Activated naive CD8-positive, alpha-beta T cell (primary cell): Measurements from ENCODE around the gene S100A5.
A peak's percentile ranks its signal among the peaks of the same experiment; 100 is the strongest.
"Not testable (repeated sequence)": the region's sequence is repeated elsewhere in the genome, so short reads cannot be mapped to it uniquely, and the experiment has no call there.

Experiments
- H3K27ac Mint-ChIP-seq: one replicate; pipeline ENCODE4 v1.8.0; 2021; ENCODE audit warnings: mixed read lengths
- H3K27me3 Mint-ChIP-seq: one replicate; pipeline ENCODE4 v1.8.0; 2021; ENCODE audit warnings: mixed read lengths
- H3K36me3 Mint-ChIP-seq: one replicate; pipeline ENCODE4 v1.8.0; 2021; ENCODE audit warnings: mixed read lengths
- H3K4me1 Mint-ChIP-seq: one replicate; pipeline ENCODE4 v1.8.0; 2021; ENCODE audit warnings: low read depth, mixed read lengths
- H3K4me3 Mint-ChIP-seq: one replicate; pipeline ENCODE4 v1.8.0; 2021; ENCODE audit warnings: mild to moderate bottlenecking, mixed read lengths
- H3K9me3 Mint-ChIP-seq: one replicate; pipeline ENCODE4 v1.8.0; 2021; ENCODE audit warnings: low read depth, mixed read lengths

S100A5 gene

GRCh38 chr1:153534226-153534924, 6.4 kb downstream of the S100A5 start:
- H3K27ac Mint-ChIP-seq = peak overlapping the region; percentile 95
- no peaks in the 10 kb centered on the region for H3K27me3 Mint-ChIP-seq
- no peaks in the 10 kb centered on the region for H3K9me3 Mint-ChIP-seq
- H3K36me3 Mint-ChIP-seq = no peaks in the 10 kb centered on the region
- H3K4me3 Mint-ChIP-seq = peak overlapping the region; percentile 93
- peaks cover 73% of the 10 kb centered on the region for H3K4me1 Mint-ChIP-seq

- Mint-ChIP-seq H3K27me3 (no peaks in the 10 kb centered on the region), H3K27ac (peak overlapping the region; percentile 95), H3K4me1 (peaks cover 73% of the 10 kb centered on the region), H3K36me3 (no peaks in the 10 kb centered on the region), H3K4me3 (peak overlapping the region; percentile 93), H3K9me3 (no peaks in the 10 kb centered on the region)
These were observed 7.0 kb downstream of the S100A5 start for GRCh38 chr1:153533689-153534201.

DNA sequence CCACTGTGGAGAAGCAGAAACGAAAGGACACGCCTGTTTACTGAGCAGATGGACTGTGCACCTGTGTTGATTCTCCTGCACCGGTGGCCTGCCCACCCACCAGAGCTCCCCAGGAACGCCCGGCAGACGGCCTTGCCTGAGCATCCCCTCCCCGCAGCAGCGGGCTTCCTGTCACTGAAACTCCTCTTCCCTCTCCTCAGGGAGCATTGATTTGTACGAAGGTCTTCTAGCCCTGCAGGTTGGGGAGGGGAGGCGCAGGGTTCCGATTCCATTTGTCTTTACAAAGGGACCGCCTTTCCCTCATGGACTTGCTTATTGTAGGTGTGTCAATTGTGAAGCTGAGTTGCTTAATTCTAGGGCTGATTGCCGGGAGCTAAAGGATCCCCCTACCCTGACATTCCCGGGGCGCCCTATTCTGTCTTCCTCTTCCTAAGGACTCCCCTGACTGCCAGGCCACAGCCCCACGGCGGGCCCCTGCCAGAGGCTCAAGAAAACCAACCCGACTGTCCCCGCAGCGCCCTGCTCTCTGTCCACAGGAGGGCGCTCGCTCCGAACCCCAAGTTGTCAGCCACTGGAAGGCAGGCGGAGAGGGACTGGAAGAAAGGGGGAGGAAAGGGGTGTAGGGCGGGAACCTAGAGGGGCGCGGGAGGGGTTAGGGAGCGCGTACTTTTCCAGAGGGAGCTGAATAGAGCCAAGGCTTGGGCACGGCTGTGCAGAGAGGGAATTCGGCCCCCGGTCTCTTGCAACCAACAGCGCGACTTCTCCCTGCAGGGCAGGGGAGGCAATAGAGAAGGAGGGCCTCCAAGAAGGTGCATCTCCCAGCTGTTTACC, 7.8 kb downstream of the S100A5 start:
- Mint-ChIP-seq H3K27ac (peak overlapping the region; percentile 95), H3K27me3 (no peaks in the 10 kb centered on the region), H3K4me3 (peak overlapping the region; percentile 93), H3K36me3 (no peaks in the 10 kb centered on the region), H3K9me3 (no peaks in the 10 kb centered on the region), H3K4me1 (peaks cover 67% of the 10 kb centered on the region)

- H3K36me3 Mint-ChIP-seq = no peaks in the 10 kb centered on the region
These were observed 8.6 kb downstream of the S100A5 start for GRCh38 chr1:153532181-153532580.

GRCh38 chr1:153531638-153532037, 9.1 kb downstream of the S100A5 start:
- Mint-ChIP-seq H3K9me3 (no peaks in the 10 kb centered on the region), H3K36me3 (no peaks in the 10 kb centered on the region), H3K27me3 (no peaks in the 10 kb centered on the region), H3K4me1 (peaks cover 58% of the 10 kb centered on the region), H3K27ac (peak overlapping the region; percentile 95), H3K4me3 (no peak overlapping the region)

More at GRCh38 chr1:153532181-153532580, 8.6 kb downstream of the S100A5 start:
- Mint-ChIP-seq H3K4me3 (peak overlapping the region; percentile 93), H3K27ac (peak overlapping the region; percentile 95), H3K27me3 (no peaks in the 10 kb centered on the region), H3K9me3 (no peaks in the 10 kb centered on the region), H3K4me1 (peaks cover 62% of the 10 kb centered on the region)

DNA sequence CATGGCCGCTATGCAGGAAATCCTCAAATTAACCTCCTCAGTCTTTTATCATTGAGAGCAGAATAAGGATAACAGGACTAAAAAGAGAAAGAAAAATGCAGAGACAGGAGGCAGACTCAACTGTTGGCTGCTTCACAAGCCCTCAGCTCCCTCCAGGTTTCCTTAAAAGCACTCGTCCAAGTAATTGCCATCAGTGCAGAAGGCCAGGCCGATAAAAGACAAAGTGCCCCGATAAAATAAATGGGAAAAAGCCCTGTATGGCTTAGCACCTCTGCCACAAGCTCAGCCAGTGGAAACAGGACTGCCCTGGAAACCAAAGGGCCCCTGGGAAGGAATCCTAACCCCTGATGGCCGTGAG, 13.1 kb downstream of the S100A5 start:
- H3K4me3 Mint-ChIP-seq = no peak overlapping the region
- peaks cover 28% of the 10 kb centered on the region for H3K4me1 Mint-ChIP-seq
- no peaks in the 10 kb centered on the region for H3K27me3 Mint-ChIP-seq
- no peaks in the 10 kb centered on the region for H3K36me3 Mint-ChIP-seq
- H3K9me3 Mint-ChIP-seq = no peaks in the 10 kb centered on the region
- no peak overlapping the region for H3K27ac Mint-ChIP-seq

- Mint-ChIP-seq H3K27me3 (no peaks in the 10 kb centered on the region), H3K27ac (no peak overlapping the region), H3K4me1 (peaks cover 27% of the 10 kb centered on the region), H3K4me3 (no peak overlapping the region), H3K9me3 (no peaks in the 10 kb centered on the region), H3K36me3 (no peaks in the 10 kb centered on the region)
These were observed 13.6 kb downstream of the S100A5 start for GRCh38 chr1:153527023-153527682.

GRCh38 chr1:153526132-153526543, 14.6 kb downstream of the S100A5 start:
- Mint-ChIP-seq H3K4me3 (no peak overlapping the region), H3K9me3 (no peaks in the 10 kb centered on the region), H3K4me1 (peaks cover 18% of the 10 kb centered on the region), H3K36me3 (no peaks in the 10 kb centered on the region), H3K27ac (no peak overlapping the region), H3K27me3 (no peaks in the 10 kb centered on the region)

DNA sequence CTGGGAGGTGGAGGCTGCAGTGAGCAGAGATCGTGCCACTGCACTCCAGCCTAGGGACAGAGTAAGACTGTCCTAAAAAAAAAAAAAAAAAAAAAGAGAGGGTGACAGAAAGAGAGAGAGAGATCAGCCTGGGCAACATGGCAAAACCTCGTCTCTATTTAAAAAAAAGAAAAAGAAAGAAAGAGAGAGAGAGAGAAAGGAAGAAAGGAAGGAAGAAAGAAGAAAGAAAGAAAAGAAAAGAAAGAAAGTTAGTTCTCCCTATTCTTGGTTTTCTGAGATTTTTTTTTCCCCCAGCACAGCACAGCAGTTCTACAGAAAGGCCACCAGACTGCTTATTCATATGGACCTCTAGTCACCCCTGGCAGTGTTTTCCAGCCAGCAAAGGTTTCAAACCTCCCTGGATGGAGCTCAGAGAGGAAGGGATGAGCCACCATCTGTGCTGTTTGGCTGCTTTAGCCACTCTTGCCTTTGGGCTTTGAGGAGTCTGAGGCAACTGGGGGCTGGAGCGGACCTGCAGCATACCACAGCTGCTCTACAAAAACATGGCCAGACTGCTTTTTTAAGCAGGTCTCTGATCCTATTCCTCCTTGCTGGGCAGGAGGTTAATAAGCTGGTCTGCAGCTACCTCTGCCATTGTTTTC, 15.5 kb downstream of the S100A5 start:
- no peaks in the 10 kb centered on the region for H3K9me3 Mint-ChIP-seq
- peaks cover 9% of the 10 kb centered on the region for H3K4me1 Mint-ChIP-seq
- no peaks in the 10 kb centered on the region for H3K27me3 Mint-ChIP-seq
- no peak overlapping the region for H3K27ac Mint-ChIP-seq
- no peak overlapping the region for H3K4me3 Mint-ChIP-seq
- no peaks in the 10 kb centered on the region for H3K36me3 Mint-ChIP-seq

GRCh38 chr1:153522353-153523048, 18.2 kb downstream of the S100A5 start:
- peak overlapping the region; percentile 35 for H3K4me3 Mint-ChIP-seq

DNA sequence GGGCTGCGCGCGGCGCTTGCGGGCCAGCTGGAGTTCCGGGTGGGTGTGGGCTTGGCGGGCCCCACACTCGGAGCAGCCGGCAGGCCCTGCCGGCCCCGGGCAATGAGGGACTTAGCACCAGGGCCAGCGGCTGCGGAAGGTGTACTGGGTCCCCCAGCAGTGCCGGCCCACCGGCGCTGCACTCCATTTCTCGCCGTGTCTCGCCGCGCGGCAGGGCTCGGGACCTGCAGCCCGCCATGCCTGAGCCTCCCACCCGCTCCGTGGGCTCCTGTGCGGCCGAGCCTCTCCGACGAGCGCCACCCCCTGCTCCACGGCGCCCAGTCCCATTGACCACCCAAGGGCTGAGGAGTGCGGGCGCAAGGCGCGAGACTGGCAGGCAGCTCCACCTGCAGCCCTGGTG, 18.9 kb downstream of the S100A5 start:
- H3K4me3 Mint-ChIP-seq, H3K9me3 Mint-ChIP-seq, H3K36me3 Mint-ChIP-seq, H3K27me3 Mint-ChIP-seq, H3K27ac Mint-ChIP-seq, H3K4me1 Mint-ChIP-seq: not testable (repeated sequence)

More at GRCh38 chr1:153522353-153523048, 18.2 kb downstream of the S100A5 start:
- not testable (repeated sequence) for H3K27me3 Mint-ChIP-seq, H3K4me1 Mint-ChIP-seq, H3K36me3 Mint-ChIP-seq, H3K9me3 Mint-ChIP-seq
- H3K27ac Mint-ChIP-seq = peak overlapping the region; percentile 51

GRCh38 chr1:153520818-153521476, 19.8 kb downstream of the S100A5 start:
- no peaks in the 10 kb centered on the region for H3K9me3 Mint-ChIP-seq

DNA sequence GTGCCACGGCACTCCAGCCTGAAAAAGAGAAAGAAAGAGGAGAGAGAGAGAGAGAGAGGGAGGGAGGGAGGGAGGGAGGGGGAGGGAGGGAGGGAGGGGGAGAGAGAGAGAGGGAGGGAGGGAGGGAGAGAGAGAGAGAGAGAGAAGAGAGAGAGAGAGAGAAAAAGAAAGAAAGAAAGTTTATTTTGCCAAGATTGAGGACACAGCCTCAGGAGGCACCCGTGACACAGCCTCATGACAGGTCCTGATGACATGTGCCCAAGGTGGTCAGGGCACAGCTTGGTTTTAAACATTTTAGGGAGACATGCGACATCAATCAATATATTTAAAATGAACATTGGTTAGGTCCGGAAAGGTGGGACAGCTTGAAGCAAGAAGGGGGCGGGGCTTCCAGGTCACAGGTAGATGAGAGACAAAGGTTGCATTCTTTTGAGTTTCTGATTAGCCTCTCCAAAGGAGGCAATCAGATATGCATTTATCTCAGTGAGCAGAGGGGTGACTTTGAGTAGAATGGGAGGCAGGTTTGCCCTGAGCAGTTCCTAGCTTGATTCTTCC, 20.5 kb downstream of the S100A5 start:
- H3K36me3 Mint-ChIP-seq, H3K27me3 Mint-ChIP-seq, H3K9me3 Mint-ChIP-seq, H3K27ac Mint-ChIP-seq, H3K4me1 Mint-ChIP-seq, H3K4me3 Mint-ChIP-seq: not testable (repeated sequence)

More at GRCh38 chr1:153520818-153521476, 19.8 kb downstream of the S100A5 start:
- H3K27ac Mint-ChIP-seq = no peak overlapping the region
- H3K36me3 Mint-ChIP-seq = no peaks in the 10 kb centered on the region
- no peak overlapping the region for H3K4me3 Mint-ChIP-seq
- H3K4me1 Mint-ChIP-seq = peaks cover 9% of the 10 kb centered on the region
- H3K27me3 Mint-ChIP-seq = no peaks in the 10 kb centered on the region
